GM12872 (cell line): Measurements from ENCODE around the gene ATP9B.

ENCODE experiments used
- TF ChIP-seq, protein P1 (sequence below): IDR thresholded peaks from 3 replicates; pipeline ENCODE4 v1.5.1; 2011; ENCODE audit warnings: low read depth, mild to moderate bottlenecking, low read length, moderate library complexity; ENCODE audit not compliant: insufficient read depth

Gene ATP9B

DNA sequence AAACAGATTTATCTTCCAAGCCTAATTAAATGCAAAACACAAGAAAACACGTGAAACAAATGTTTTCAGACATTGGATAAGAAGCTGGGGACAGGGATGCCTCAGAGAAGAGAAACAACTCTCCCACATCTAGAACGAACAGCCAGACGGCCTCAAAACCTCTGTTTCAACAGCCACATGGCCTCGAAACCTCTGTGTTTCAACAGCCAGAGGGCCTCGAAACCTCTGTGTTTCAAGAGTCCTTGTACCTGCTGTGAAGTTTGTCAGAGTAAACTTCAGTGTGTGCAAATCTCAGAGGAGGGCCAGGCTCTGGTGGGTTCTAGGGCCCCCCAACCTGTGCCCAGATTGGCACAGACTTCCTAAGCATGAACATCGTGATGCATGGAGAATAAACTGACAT is 283.2 kb downstream of the ATP9B start:
- TF ChIP-seq, protein P1, sequence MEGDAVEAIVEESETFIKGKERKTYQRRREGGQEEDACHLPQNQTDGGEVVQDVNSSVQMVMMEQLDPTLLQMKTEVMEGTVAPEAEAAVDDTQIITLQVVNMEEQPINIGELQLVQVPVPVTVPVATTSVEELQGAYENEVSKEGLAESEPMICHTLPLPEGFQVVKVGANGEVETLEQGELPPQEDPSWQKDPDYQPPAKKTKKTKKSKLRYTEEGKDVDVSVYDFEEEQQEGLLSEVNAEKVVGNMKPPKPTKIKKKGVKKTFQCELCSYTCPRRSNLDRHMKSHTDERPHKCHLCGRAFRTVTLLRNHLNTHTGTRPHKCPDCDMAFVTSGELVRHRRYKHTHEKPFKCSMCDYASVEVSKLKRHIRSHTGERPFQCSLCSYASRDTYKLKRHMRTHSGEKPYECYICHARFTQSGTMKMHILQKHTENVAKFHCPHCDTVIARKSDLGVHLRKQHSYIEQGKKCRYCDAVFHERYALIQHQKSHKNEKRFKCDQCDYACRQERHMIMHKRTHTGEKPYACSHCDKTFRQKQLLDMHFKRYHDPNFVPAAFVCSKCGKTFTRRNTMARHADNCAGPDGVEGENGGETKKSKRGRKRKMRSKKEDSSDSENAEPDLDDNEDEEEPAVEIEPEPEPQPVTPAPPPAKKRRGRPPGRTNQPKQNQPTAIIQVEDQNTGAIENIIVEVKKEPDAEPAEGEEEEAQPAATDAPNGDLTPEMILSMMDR: no peak

DNA sequence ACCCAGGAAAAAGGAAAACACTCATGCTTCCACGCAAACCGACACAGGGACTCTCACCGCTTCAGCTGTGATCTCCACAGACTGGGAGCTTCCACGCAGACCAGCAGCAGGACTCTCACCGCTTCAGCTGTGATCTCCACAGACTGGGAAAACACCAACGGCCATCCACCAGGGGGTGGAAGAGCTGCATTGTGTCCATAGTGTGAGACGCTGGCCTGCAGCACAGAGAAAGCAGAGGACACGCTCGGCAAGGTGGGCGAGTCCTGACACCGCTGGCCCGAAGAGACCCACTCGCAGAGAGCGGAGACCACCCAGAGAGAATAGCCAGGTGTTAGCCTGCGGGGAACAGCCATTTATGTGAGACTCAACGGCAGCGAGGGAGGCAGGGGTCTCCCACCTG is 284.1 kb downstream of the ATP9B start:
- TF ChIP-seq, protein P1: no peak

DNA sequence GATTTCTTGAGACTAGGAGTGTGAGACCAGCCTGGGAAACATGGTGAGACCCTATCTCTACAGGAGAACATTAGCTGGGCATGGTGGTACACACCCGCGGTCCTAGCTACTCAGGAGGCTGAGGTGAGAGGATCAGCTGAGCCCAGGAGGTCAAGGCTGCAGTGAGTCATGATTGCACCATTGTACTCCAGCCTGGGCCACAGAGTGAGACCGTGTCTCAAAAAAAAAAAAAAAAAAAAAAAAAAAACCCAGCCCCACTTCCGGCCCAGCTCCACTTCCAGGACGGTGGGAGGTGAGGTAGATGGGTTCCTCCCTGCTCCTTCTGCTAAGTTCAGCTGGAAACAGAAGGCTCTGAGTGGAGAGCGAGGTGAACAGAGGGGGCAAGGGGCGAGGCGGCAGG is 285.2 kb downstream of the ATP9B start:
- TF ChIP-seq, protein P1: no peak

DNA sequence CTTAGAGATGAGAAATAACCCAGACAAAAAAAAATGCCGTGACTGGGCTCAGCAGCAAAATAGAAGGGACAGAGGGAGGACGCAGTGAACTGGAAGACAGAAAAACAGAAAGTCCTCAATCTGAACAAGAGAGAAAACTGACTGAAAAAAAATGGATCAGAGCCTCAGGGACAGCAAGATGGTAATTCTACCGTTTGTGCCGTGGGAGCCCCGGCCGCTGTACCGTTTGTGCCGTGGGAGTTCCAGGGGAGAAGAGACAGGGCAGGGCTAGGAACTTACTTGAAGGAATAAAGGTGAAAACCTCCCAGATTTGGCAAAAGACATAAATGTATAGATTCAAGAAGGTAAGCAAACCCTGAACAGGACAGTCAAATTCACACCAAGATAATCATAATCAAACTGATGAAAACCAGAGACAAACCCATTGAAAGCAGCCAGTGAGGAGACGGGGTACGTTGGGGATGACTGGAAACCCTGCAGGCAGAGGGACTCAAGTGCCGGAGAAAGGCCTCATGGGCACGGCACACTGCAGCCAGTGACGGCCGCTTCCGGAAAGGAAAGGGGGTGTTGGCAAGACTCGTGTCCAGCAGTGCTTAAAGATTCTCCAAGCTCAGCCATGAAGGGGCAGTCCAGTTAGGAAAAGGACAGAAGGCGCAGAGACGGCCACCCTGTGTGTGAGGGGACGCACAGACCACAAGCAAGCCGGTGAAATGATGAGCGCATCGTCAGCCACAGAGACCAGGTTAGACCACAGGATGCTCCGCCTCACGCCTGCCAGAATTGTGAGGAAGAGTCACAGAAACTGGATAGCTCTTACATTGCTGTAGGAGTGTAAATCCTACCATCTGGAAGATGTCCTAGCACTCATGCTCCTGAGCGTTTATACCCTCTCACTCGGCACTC is 286.5 kb downstream of the ATP9B start:
- TF ChIP-seq, protein P1: no peak

DNA sequence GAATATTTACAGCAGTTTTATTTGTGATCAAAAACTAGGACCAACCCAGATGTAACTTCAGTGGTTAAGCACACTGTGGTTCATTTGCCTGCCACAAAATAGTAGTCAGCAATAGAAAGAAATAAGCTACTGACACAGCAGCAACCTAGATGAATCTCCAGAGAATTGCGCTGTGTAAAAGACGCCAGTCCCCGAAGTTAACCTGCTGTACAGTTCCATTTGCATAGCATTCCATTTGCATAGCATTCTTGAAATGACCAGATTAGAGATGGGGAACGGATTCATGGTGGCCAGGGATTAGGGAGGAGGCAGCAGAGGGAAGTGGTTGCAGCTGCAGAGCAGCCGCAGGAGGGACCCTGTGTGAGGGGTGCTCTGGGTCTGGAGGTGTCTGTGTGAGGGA is 287.2 kb downstream of the ATP9B start:
- TF ChIP-seq, protein P1: no peak

DNA sequence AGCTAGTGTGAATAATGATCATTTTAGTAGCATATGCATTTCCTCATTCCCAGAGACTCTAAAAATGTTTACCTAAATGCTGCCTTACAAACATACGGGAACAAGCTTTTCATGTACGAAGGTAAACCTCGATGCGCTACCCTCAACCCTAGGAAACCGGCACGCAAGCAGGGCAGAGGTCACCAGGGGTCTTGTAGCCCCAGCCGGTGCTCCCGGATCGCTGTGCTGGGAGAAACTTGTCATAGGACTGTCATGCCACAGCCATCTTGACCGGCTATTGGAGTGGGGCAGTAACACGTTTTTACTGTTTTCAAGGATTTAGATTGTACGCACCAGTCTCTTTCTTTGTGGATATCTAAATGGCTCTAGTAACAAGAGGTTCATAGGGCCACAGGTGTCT is 291.7 kb downstream of the ATP9B start:
- TF ChIP-seq, protein P1: no peak

DNA sequence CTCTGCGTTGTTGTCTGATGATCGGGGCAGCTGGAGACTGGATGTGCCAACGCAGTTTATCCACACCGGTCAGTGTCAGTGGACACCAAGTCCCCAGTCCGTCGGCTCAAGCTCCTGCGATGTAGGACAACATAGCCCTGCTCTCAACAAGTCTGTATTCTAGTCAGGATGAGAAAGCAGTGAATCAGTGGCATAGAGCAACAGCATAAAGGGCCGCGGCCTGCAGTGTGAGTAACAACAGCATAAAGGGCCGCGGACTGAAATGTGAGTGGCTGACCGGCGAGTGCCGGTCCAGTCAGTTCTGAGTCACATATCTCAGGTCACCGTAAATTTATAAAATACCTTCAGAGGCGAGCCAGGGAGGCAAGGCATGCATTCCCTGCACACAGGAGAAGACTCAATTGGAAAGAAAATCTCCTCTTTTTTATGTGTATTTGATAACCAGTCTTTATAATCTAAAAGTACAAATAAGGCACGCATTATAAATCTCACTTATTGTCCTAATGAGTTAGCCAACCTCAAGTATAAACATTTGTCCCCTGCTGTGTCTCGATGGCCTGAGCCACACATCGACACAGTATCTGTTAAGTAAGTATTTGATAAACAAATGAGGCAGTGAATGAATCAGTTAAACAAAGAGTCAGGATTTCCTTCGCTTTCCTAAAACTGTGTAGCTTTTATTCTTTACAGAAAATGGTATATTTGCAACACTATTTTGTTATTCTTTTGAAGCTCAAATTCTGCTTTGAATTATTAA is 292.8 kb downstream of the ATP9B start:
- TF ChIP-seq, protein P1: no peak
